Smooth muscle cell (in vitro differentiated cells): ENCODE data around the gene PIERCE2. TPM values are rescaled to one million over a fixed set of nuclear protein-coding genes. Genes with fewer than 3 reads are reported as not detected.
A peak's percentile ranks its signal among the peaks of the same experiment; 100 is the strongest.
"Not testable (repeated sequence)": the region's sequence is repeated elsewhere in the genome, so short reads cannot be mapped to it uniquely, and the experiment has no call there.

Source experiments
- DNase-seq: peaks from one replicate; lab custom pipeline; 2025; ENCODE audit not compliant: unreplicated experiment; lab: John Stamatoyannopoulos, UW
- H2AFZ ChIP-seq: fragments of 200-600 bp; sonication (generic); 2 replicates; pipeline ENCODE4 v1.6.0; 2016; ENCODE audit warnings: antibody characterized with exemption, low read depth, mild to moderate bottlenecking
- H3F3A ChIP-seq: fragments of 200-600 bp; sonication (generic); 2 replicates; pipeline ENCODE4 v1.6.0; 2017; ENCODE audit warnings: antibody characterized with exemption, low read depth
- H3K27ac ChIP-seq: fragments of 200-600 bp; sonication (generic); 2 replicates; pipeline ENCODE4 v1.5.1; 2016; ENCODE audit warnings: low read depth, mild to moderate bottlenecking
- H3K27me3 ChIP-seq: fragments of 200-600 bp; sonication (generic); 2 replicates; pipeline ENCODE4 v1.6.1; 2016; ENCODE audit warnings: low read depth, mild to moderate bottlenecking
- H3K36me3 ChIP-seq: fragments of 200-600 bp; sonication (generic); 2 replicates; pipeline ENCODE4 v1.5.1; 2016; ENCODE audit warnings: low read depth
- H3K4me1 ChIP-seq: fragments of 200-600 bp; sonication (generic); 2 replicates; pipeline ENCODE4 v1.5.1; 2016; ENCODE audit warnings: low read depth
- H3K4me2 ChIP-seq: fragments of 200-600 bp; sonication (generic); 2 replicates; pipeline ENCODE4 v1.6.0; 2016; ENCODE audit warnings: mild to moderate bottlenecking
- H3K4me3 ChIP-seq: fragments of 200-600 bp; sonication (generic); 2 replicates; pipeline ENCODE4 v1.5.1; 2016; ENCODE audit warnings: mild to moderate bottlenecking
- H3K79me2 ChIP-seq: fragments of 200-600 bp; sonication (generic); 2 replicates; pipeline ENCODE4 v1.6.0; 2016; ENCODE audit warnings: low read depth, mild to moderate bottlenecking
- H3K9ac ChIP-seq: fragments of 200-600 bp; sonication (generic); 2 replicates; pipeline ENCODE4 v1.6.0; 2016; ENCODE audit warnings: low read depth
- H3K9me3 ChIP-seq: fragments of 200-600 bp; sonication (generic); replicated peaks from 2 replicates; pipeline ENCODE4 v1.5.1; 2016; ENCODE audit warnings: low read depth
- H4K20me1 ChIP-seq: fragments of 200-600 bp; sonication (generic); 2 replicates; pipeline ENCODE4 v1.6.0; 2016; ENCODE audit warnings: low read depth
- WGBS: methylation state at CpG from one replicate; pipeline ENCODE4 v1.1.7; 2016; ENCODE audit warnings: low lambda C conversion rate; 5-methylcytosine and 5-hydroxymethylcytosine counted together
- microRNA counts: library from miRNA; unstranded; fragments of <30 nt; microRNA quantifications from one replicate; lab custom pipeline; 2016
- microRNA-seq: library from miRNA; unstranded; fragments of <30 nt; microRNA quantifications from one replicate; pipeline ENCODE4, GENCODE V29; 2016; ENCODE audit warnings: borderline number of aligned reads
- polyA plus RNA-seq: library from polyadenylated mRNA; unstranded; fragments of >200 nt; fragmentation: Nextera tagmentation; extraction: Ambion mirVana; gene quantifications from 2 replicates; pipeline ENCODE4 v1.2.1, GENCODE V29; 2016
- total RNA-seq: library from RNA; depleted of rRNA; stranded (reverse); fragments of >200 nt; gene quantifications from 2 replicates; pipeline ENCODE4 v1.2.3, GENCODE V29; 2014
- TF ChIP-seq, protein P1 (sequence below): fragments of 200-600 bp; sonication (generic); IDR thresholded peaks from 2 replicates; pipeline ENCODE4 v1.5.1; 2017; ENCODE audit warnings: borderline replicate concordance, mild to moderate bottlenecking, antibody characterized with exemption; ENCODE audit not compliant: insufficient read depth, poor library complexity, severe bottlenecking

Gene PIERCE2
- total and polyA plus RNA-seq, 2 experiments from 2014 or later = 11.4 TPM; not detected in 1

DNA sequence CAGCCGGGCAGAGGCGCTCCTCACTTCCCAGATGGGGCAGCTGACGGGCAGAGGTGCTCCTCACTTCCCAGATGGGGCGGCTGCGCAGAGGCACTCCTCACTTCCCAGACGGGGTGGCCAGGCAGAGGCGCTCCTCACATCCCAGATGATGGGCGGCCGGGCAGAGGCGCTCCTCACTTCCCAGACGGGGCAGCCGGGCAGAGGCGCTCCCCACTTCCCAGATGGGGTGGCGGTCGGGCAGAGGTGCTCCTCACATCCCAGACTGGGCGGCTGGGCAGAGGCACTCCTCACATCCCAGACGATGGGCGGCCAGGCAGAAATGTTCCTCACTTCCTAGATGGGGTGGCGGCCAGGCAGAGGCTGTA lies 38.7 kb downstream of the PIERCE2 start:
- not testable (repeated sequence) for H3K79me2 ChIP-seq, H3K9me3 ChIP-seq, H2AFZ ChIP-seq, DNase-seq, H3F3A ChIP-seq, H3K36me3 ChIP-seq, H4K20me1 ChIP-seq, H3K27me3 ChIP-seq, H3K4me1 ChIP-seq, H3K27ac ChIP-seq, H3K4me3 ChIP-seq, H3K4me2 ChIP-seq, H3K9ac ChIP-seq
- over 99% methylated on average over 15 of the region's 19 CpGs for WGBS

DNA sequence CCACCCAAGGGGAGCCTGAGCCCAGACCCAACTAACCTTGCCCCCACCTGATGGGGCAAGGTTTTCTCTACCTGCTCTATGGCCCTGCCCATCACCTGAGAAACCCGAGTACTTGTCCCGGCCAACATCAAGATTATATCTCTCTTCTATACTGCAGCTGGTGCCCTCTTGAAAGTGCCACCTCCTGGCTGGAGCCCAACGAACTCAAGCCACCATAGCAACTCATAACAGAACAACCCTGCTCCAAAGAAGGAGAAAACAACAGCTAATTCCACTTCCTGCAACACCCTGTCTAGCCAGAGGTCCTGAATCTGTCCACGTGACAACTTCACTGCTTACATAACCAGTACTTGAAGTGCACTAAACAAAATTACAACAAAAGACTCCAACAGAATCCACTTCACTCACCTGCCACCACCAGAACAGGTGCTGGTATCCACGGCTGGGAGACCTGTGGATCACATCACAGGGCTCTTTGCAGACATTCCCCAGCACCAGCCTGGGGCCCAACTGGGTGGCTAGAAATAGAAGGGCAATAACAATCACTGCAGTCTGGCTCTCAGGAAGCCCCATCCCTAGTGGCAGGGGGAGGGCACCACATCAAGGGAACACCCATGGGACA lies 49.2 kb downstream of the PIERCE2 start:
- WGBS = 91% methylated on average over 5 of the region's 5 CpGs
- Histone ChIP-seq H3K4me1 (no peaks in the 10 kb centered on the region), H4K20me1 (no peaks in the 10 kb centered on the region), H3K27ac (no peak overlapping the region), H3F3A (no peaks in the 10 kb centered on the region), H3K4me2 (no peak overlapping the region), H3K36me3 (no peaks in the 10 kb centered on the region), H2AFZ (no peak overlapping the region), H3K9me3 (no peaks in the 10 kb centered on the region), H3K79me2 (no peaks in the 10 kb centered on the region), H3K9ac (no peak overlapping the region), H3K4me3 (no peak overlapping the region), H3K27me3 (no peaks in the 10 kb centered on the region)
- TF ChIP-seq, protein P1, sequence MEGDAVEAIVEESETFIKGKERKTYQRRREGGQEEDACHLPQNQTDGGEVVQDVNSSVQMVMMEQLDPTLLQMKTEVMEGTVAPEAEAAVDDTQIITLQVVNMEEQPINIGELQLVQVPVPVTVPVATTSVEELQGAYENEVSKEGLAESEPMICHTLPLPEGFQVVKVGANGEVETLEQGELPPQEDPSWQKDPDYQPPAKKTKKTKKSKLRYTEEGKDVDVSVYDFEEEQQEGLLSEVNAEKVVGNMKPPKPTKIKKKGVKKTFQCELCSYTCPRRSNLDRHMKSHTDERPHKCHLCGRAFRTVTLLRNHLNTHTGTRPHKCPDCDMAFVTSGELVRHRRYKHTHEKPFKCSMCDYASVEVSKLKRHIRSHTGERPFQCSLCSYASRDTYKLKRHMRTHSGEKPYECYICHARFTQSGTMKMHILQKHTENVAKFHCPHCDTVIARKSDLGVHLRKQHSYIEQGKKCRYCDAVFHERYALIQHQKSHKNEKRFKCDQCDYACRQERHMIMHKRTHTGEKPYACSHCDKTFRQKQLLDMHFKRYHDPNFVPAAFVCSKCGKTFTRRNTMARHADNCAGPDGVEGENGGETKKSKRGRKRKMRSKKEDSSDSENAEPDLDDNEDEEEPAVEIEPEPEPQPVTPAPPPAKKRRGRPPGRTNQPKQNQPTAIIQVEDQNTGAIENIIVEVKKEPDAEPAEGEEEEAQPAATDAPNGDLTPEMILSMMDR = no peak
- DNase-seq = no peak

DNA sequence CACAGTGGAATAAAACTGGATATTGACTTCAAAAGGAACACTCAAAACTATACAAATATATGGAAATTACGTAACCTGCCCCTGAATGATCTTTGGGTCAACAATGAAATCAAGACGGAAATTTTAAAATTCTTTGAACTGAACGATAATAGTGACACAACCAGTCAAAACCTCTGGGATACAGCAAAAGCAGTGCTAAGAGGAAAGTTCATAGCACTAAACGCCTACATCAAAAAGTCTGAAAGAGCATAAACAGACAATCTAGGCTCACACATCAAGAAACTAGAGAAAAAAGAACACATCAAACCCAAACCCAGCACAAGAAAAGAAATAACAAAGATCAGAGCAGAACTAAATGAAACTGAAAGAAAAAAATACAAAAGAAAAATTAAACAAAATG lies 53.2 kb downstream of the PIERCE2 start:
- WGBS = 91% methylated on average over 4 of the region's 4 CpGs

DNA sequence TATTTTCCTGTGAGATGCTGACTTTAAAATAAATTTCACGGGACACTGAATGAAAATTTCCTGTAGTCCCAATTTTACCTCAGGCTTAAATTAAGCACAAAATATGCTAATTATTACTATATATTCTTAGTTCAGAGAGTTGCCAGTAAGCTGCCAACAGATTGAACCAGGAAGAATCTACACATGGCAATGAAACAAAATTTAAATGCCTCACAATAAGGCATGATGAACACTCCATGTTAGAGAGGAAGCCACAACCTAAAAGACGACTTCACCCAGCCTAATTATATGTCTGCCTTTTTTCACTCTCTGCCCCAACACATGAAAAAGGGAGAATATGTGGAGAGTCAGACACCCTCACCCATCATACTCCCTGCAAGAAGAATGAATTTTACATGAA lies 60.0 kb downstream of the PIERCE2 start:
- WGBS = 93% methylated on average over 2 of the region's 2 CpGs
- TF ChIP-seq, protein P1 = no peak
- no peak overlapping the region for H3K9ac ChIP-seq
- H3K79me2 ChIP-seq = no peaks in the 10 kb centered on the region
- no peaks in the 10 kb centered on the region for H3K27me3 ChIP-seq
- H2AFZ ChIP-seq = no peak overlapping the region
- H3K4me3 ChIP-seq = no peak overlapping the region
- no peak overlapping the region for H3K27ac ChIP-seq
- no peaks in the 10 kb centered on the region for H3K36me3 ChIP-seq
- no peak for DNase-seq
- H3K4me2 ChIP-seq = no peak overlapping the region
- H3K4me1 ChIP-seq = no peaks in the 10 kb centered on the region
- H3K9me3 ChIP-seq = no peaks in the 10 kb centered on the region
- H4K20me1 ChIP-seq = no peaks in the 10 kb centered on the region
- no peaks in the 10 kb centered on the region for H3F3A ChIP-seq

More for the DNA sequence above, 53.2 kb downstream of the PIERCE2 start:
- Histone ChIP-seq H3K79me2 (no peaks in the 10 kb centered on the region), H3K27ac (no peak overlapping the region), H3K36me3 (no peaks in the 10 kb centered on the region), H3K4me2 (no peak overlapping the region), H4K20me1 (no peaks in the 10 kb centered on the region), H3K27me3 (no peaks in the 10 kb centered on the region), H3K9me3 (no peaks in the 10 kb centered on the region), H3K9ac (no peak overlapping the region), H3F3A (no peaks in the 10 kb centered on the region), H3K4me1 (no peaks in the 10 kb centered on the region), H3K4me3 (no peak overlapping the region), H2AFZ (no peak overlapping the region)
- TF ChIP-seq, protein P1 = no peak
- no peak for DNase-seq

MicroRNAs encoded within 50 kb of the gene (microRNA counts, 767-probe panel; counts per million panel counts)
- microRNA hsa-miR-628-3p (lab: Ali Mortazavi, UCI) = 183 counts per million
- microRNA hsa-miR-628-5p (lab: Ali Mortazavi, UCI) = 183 counts per million

Small RNA genes lying within 50 kb of the gene (microRNA-seq; reads per million reads assigned to microRNA genes)
- 60.2 reads per million, percentile 47 among the genes with 10 or more reads in this experiment for gene MIR628

Other genes starting within 250 kb of the PIERCE2 start
- 76.9 and 99.7 TPM in 2 replicates for gene RSL24D1, start 211.6 kb upstream of the PIERCE2 start, total RNA-seq
- 45.5 and 50.2 TPM in 2 replicates for gene RSL24D1, start 211.6 kb upstream of the PIERCE2 start, polyA plus RNA-seq
- 14.6 and 18.0 TPM in 2 replicates for gene RAB27A, start 118.7 kb upstream of the PIERCE2 start, total RNA-seq
- gene RAB27A, start 118.7 kb upstream of the PIERCE2 start, polyA plus RNA-seq = 15.6 and 16.6 TPM in 2 replicates
- 14.6 and 32.2 TPM in 2 replicates for gene PIGBOS1, start 89.4 kb upstream of the PIERCE2 start, total RNA-seq
- 18.4 and 25.0 TPM in 2 replicates for gene PIGBOS1, start 89.4 kb upstream of the PIERCE2 start, polyA plus RNA-seq
- gene PIGB, start 89.3 kb upstream of the PIERCE2 start, total RNA-seq = 12.9 and 18.8 TPM in 2 replicates
- gene PIGB, start 89.3 kb upstream of the PIERCE2 start, polyA plus RNA-seq = 10.4 and 11.1 TPM in 2 replicates
- gene CCPG1, start 136 bp upstream of the PIERCE2 start, total RNA-seq = 36.8 and 39.1 TPM in 2 replicates
- 24.9 and 27.9 TPM in 2 replicates for gene CCPG1, start 136 bp upstream of the PIERCE2 start, polyA plus RNA-seq
- gene DNAAF4, start 99.7 kb downstream of the PIERCE2 start, total RNA-seq = 1.8 and 2.8 TPM in 2 replicates
- 2.4 and 3.6 TPM in 2 replicates for gene DNAAF4, start 99.7 kb downstream of the PIERCE2 start, polyA plus RNA-seq
- 16.0 and 19.6 TPM in 2 replicates for gene PYGO1, start 179.8 kb downstream of the PIERCE2 start, total RNA-seq
- gene PYGO1, start 179.8 kb downstream of the PIERCE2 start, polyA plus RNA-seq = 2.2 and 3.6 TPM in 2 replicates